Measurements from ENCODE around the gene SLC24A1. TPM values are rescaled to one million over a fixed set of nuclear protein-coding genes. Genes with fewer than 3 reads are reported as not detected.

SLC24A1 gene
- total and polyA plus RNA-seq, 2 of the 13 experiments (the other 11 are each of a cell fraction or from before 2014, with no cell fraction given): 5.9 to 8.3 TPM

- H3K4me3 ChIP-seq (replicated peaks in 1 of 3; ENCODE audit: insufficient read depth in 1 of 3, low read depth in 2 of 3, low read length in 3 of 3): no peak overlapping the region
- ChIA-PET POLR2A (interaction anchor here (1.4 kb wide), 1 partner anchor 31 kb away, joined by 6 read pairs; the partner anchor contains the start of gene INTS14), CTCF (ENCODE audit: low intra/inter-chr PET ratio, low total read pairs) (no interaction called here)
- H3K4me1 ChIP-seq (ENCODE audit: insufficient read depth, low read length): peaks cover 25% of the 10 kb centered on the region
- in situ Hi-C loops (cut with HindIII; ENCODE audit: extremely low pct_ligation_motif_present, low pct_unique_long_range_greater_than_20kb) (no loop called here), intact Hi-C loops (cut with micrococcal nuclease; ENCODE audit: unreplicated experiment) (no loop called here)
- no TSS peak for BruUV-seq (replicated peaks)
- H2AFZ ChIP-seq (ENCODE audit: low read length): no peak overlapping the region
- H3K36me3 ChIP-seq (replicated peaks in 1 of 2; ENCODE audit: control insufficient read depth in 1 of 2, insufficient read depth in 2 of 2, low read length in 2 of 2): peaks cover 9 to 62% of the 10 kb centered on the region in 2 experiments
- H3K27me3 ChIP-seq (ENCODE audit: control insufficient read depth in 1 of 2, insufficient read depth in 2 of 2, low read length in 2 of 2): no peaks in the 10 kb centered on the region
- DNase-seq (ENCODE audit: low spot score): peak; percentile 21
- no peaks in the 10 kb centered on the region for H4K20me1 ChIP-seq (ENCODE audit: insufficient read depth, low read length)
- H3K9me3 ChIP-seq (ENCODE audit: low read length): no peaks in the 10 kb centered on the region
- FAIRE-seq: no peak
- ATAC-seq: peak; percentile 62
- no peak overlapping the region for H3K4me2 ChIP-seq (ENCODE audit: low read depth, low read length)
- no peak for TF ChIP-seq ZNF543 (CRISPR knock-in tag; IDR thresholded peaks at IDR 0.05)
- no peak for TF ChIP-seq KDM5B (CRISPR knock-in tag; IDR thresholded peaks at IDR 0.05; ENCODE audit: borderline replicate concordance)
- no peak for TF ChIP-seq ZNF180 (CRISPR knock-in tag; IDR thresholded peaks at IDR 0.05; ENCODE audit: borderline replicate concordance, low read depth)
- TF ChIP-seq FOXA1 (IDR thresholded peaks at IDR 0.05): no peak
- 0 out of 2 replicates have a peak, but pooled peaks have one; percentile 5 for TF ChIP-seq FOXA1 (CRISPR knock-in tag; IDR thresholded peaks at IDR 0.05)
- peak; percentile 26; the same call in 1 of the 2 replicates for TF ChIP-seq FOSL2 (CRISPR knock-in tag; IDR thresholded peaks at IDR 0.05)
- TF ChIP-seq CHD2 (IDR thresholded peaks at IDR 0.05; ENCODE audit: low read depth, low read length): no peak
- 0 out of 2 replicates have a peak, but pooled peaks have one; percentile 24 for TF ChIP-seq FOXA3 (CRISPR knock-in tag; IDR thresholded peaks at IDR 0.05)
- TF ChIP-seq ZNF460 (CRISPR knock-in tag; IDR thresholded peaks at IDR 0.05; ENCODE audit: borderline replicate concordance): no peak
- TF ChIP-seq KIAA2018 (CRISPR knock-in tag; IDR thresholded peaks at IDR 0.05; ENCODE audit: borderline replicate concordance): no peak
- TF ChIP-seq SMYD3 (CRISPR knock-in tag; IDR thresholded peaks at IDR 0.05): no peak
- no peak overlapping the region for H3K27ac ChIP-seq (ENCODE audit: extremely low read length, insufficient read depth, low read length)
- no peak overlapping the region for H3K9ac ChIP-seq (ENCODE audit: insufficient read depth, low read depth, low read length)
- H3K79me2 ChIP-seq (ENCODE audit: insufficient read depth, low read length): no peaks in the 10 kb centered on the region
These were observed 41.5 kb upstream of the SLC24A1 start for GRCh38 chr15:65580287-65580686.
